HUES6 (cell line): Measurements from ENCODE around the gene RPRD2.
"Not testable (repeated sequence)": the region's sequence is repeated elsewhere in the genome, so short reads cannot be mapped to it uniquely, and the experiment has no call there.

Experiments used
- H3K27ac ChIP-seq: 2 replicates; pipeline ENCODE4 v1.7.0; 2013; ENCODE audit warnings: low read depth, mild to moderate bottlenecking, low read length, inconsistent platforms
- H3K27me3 ChIP-seq: 2 replicates; pipeline ENCODE4 v1.6.1; 2013; ENCODE audit warnings: low read length; ENCODE audit not compliant: control insufficient read depth, insufficient read depth
- H3K36me3 ChIP-seq: 2 replicates; pipeline ENCODE4 v1.6.1; 2013; ENCODE audit warnings: low read length; ENCODE audit not compliant: control insufficient read depth, insufficient read depth
- H3K4me1 ChIP-seq: 2 replicates; pipeline ENCODE4 v1.6.1; 2013; ENCODE audit warnings: low read length; ENCODE audit not compliant: control insufficient read depth, insufficient read depth
- H3K4me3 ChIP-seq: 2 replicates; pipeline ENCODE4 v1.5.1; 2013; ENCODE audit warnings: low read depth, low read length
- H3K9ac ChIP-seq: one replicate; pipeline ENCODE4 v1.6.1; 2013; ENCODE audit warnings: mild to moderate bottlenecking, low read length
- H3K9me3 ChIP-seq: 2 replicates; pipeline ENCODE4 v1.6.1; 2013; ENCODE audit warnings: low read depth, low read length; ENCODE audit not compliant: control insufficient read depth, insufficient read depth

The RPRD2 gene

GRCh38 chr1:150389650-150390049 lies 25.7 kb downstream of the RPRD2 start:
- H3K9me3 ChIP-seq: no peaks in the 10 kb centered on the region
- H3K9ac ChIP-seq: no peak overlapping the region
- H3K27me3 ChIP-seq: no peaks in the 10 kb centered on the region
- H3K36me3 ChIP-seq: no peaks in the 10 kb centered on the region
- H3K4me3 ChIP-seq: no peak overlapping the region
- no peak overlapping the region for H3K27ac ChIP-seq
- no peaks in the 10 kb centered on the region for H3K4me1 ChIP-seq

GRCh38 chr1:150392627-150393026 lies 28.7 kb downstream of the RPRD2 start:
- H3K27ac ChIP-seq: no peak overlapping the region
- no peak overlapping the region for H3K9ac ChIP-seq
- H3K4me1 ChIP-seq: no peaks in the 10 kb centered on the region
- H3K27me3 ChIP-seq: no peaks in the 10 kb centered on the region
- H3K4me3 ChIP-seq: no peak overlapping the region
- no peaks in the 10 kb centered on the region for H3K36me3 ChIP-seq
- H3K9me3 ChIP-seq: no peaks in the 10 kb centered on the region

GRCh38 chr1:150395115-150395514 lies 31.2 kb downstream of the RPRD2 start:
- not testable (repeated sequence) for H3K4me1 ChIP-seq, H3K27me3 ChIP-seq, H3K9me3 ChIP-seq, H3K4me3 ChIP-seq, H3K36me3 ChIP-seq, H3K27ac ChIP-seq, H3K9ac ChIP-seq

GRCh38 chr1:150397392-150398032 lies 33.6 kb downstream of the RPRD2 start:
- no peaks in the 10 kb centered on the region for H3K36me3 ChIP-seq
- no peaks in the 10 kb centered on the region for H3K4me1 ChIP-seq
- H3K9me3 ChIP-seq: no peaks in the 10 kb centered on the region; the same call in 1 of the 2 replicates
- H3K4me3 ChIP-seq: no peak overlapping the region
- H3K27ac ChIP-seq: no peak overlapping the region
- H3K27me3 ChIP-seq: no peaks in the 10 kb centered on the region
- no peak overlapping the region for H3K9ac ChIP-seq

- Histone ChIP-seq H3K9me3 (no peaks in the 10 kb centered on the region; the same call in 1 of the 2 replicates), H3K4me1 (peaks cover 28% of the 10 kb centered on the region; the same call in 1 of the 2 replicates), H3K27me3 (no peaks in the 10 kb centered on the region), H3K4me3 (no peak overlapping the region), H3K9ac (no peak overlapping the region), H3K36me3 (no peaks in the 10 kb centered on the region), H3K27ac (no peak overlapping the region)
These were observed 40.5 kb downstream of the RPRD2 start for GRCh38 chr1:150404465-150404864.

- H3K36me3 ChIP-seq: no peaks in the 10 kb centered on the region
- no peak overlapping the region for H3K4me3 ChIP-seq
- peaks cover 28% of the 10 kb centered on the region; the same call in 1 of the 2 replicates for H3K4me1 ChIP-seq
- H3K9ac ChIP-seq: no peak overlapping the region
- no peaks in the 10 kb centered on the region for H3K27me3 ChIP-seq
- H3K9me3 ChIP-seq: no peaks in the 10 kb centered on the region
- H3K27ac ChIP-seq: no peak overlapping the region
These were observed 41.7 kb downstream of the RPRD2 start for GRCh38 chr1:150405660-150406059.

GRCh38 chr1:150406483-150406882 lies 42.5 kb downstream of the RPRD2 start:
- no peaks in the 10 kb centered on the region for H3K36me3 ChIP-seq
- H3K4me1 ChIP-seq: peaks cover 28% of the 10 kb centered on the region; the same call in 1 of the 2 replicates
- H3K27ac ChIP-seq: no peak overlapping the region
- no peaks in the 10 kb centered on the region for H3K27me3 ChIP-seq
- no peak overlapping the region for H3K9ac ChIP-seq
- H3K4me3 ChIP-seq: no peak overlapping the region
- no peaks in the 10 kb centered on the region for H3K9me3 ChIP-seq

GRCh38 chr1:150407330-150407729 lies 43.4 kb downstream of the RPRD2 start:
- Histone ChIP-seq H3K4me3 (no peak overlapping the region), H3K27me3 (no peaks in the 10 kb centered on the region), H3K4me1 (peaks cover 28% of the 10 kb centered on the region; the same call in 1 of the 2 replicates), H3K9ac (no peak overlapping the region), H3K9me3 (no peaks in the 10 kb centered on the region), H3K36me3 (no peaks in the 10 kb centered on the region), H3K27ac (no peak overlapping the region)

- no peak overlapping the region for H3K27ac ChIP-seq
- peaks cover 28% of the 10 kb centered on the region; the same call in 1 of the 2 replicates for H3K4me1 ChIP-seq
- H3K9me3 ChIP-seq: no peaks in the 10 kb centered on the region
- H3K27me3 ChIP-seq: no peaks in the 10 kb centered on the region
- H3K4me3 ChIP-seq: no peak overlapping the region
- H3K9ac ChIP-seq: no peak overlapping the region
- H3K36me3 ChIP-seq: no peaks in the 10 kb centered on the region
These were observed 44.9 kb downstream of the RPRD2 start for GRCh38 chr1:150408800-150409199.

GRCh38 chr1:150409504-150410362 lies 45.8 kb downstream of the RPRD2 start:
- H3K36me3 ChIP-seq: no peaks in the 10 kb centered on the region
- no peaks in the 10 kb centered on the region for H3K27me3 ChIP-seq
- no peak overlapping the region for H3K9ac ChIP-seq
- peaks cover 28% of the 10 kb centered on the region; the same call in 1 of the 2 replicates for H3K4me1 ChIP-seq
- no peaks in the 10 kb centered on the region for H3K9me3 ChIP-seq
- H3K4me3 ChIP-seq: no peak overlapping the region
- H3K27ac ChIP-seq: no peak overlapping the region

GRCh38 chr1:150410582-150411101 lies 46.7 kb downstream of the RPRD2 start:
- H3K9ac ChIP-seq: no peak overlapping the region
- H3K27me3 ChIP-seq: no peaks in the 10 kb centered on the region
- H3K4me1 ChIP-seq: peaks cover 25% of the 10 kb centered on the region; the same call in 1 of the 2 replicates
- no peak overlapping the region for H3K27ac ChIP-seq
- H3K36me3 ChIP-seq: no peaks in the 10 kb centered on the region
- no peak overlapping the region for H3K4me3 ChIP-seq
- H3K9me3 ChIP-seq: no peaks in the 10 kb centered on the region
